GM21423 (cell line): ENCODE measurements around the gene TPSD1.
"Not testable (repeated sequence)": the region's sequence is repeated elsewhere in the genome, so short reads cannot be mapped to it uniquely, and the experiment has no call there.

Experiments
- ATAC-seq: cut with Tn5 transposase; IDR thresholded peaks from one replicate; pipeline ENCODE4 v1.9.1; 2021; ENCODE audit warnings: mild to moderate bottlenecking, moderate library complexity; ENCODE audit not compliant: unreplicated experiment

The TPSD1 gene

DNA sequence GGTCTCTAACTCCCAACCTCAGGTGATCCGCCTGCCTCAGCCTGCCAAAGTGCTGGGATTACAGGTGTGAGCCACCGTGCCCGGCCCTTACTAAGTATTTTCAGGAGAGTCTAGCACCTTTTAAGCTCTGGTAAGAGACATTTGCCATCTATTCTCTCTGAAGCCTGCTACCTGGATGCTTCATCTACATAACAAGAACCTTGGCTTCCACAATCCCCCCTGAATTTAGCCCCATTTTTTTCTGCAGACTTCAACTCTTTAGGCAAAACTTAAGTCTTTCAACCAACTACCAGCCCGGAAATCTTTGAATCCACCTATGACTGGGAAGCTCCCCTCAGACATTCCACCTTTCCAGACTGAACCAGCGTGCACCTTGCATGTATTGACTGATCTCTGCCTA is 39.6 kb downstream of the TPSD1 start:
- no peak for ATAC-seq

DNA sequence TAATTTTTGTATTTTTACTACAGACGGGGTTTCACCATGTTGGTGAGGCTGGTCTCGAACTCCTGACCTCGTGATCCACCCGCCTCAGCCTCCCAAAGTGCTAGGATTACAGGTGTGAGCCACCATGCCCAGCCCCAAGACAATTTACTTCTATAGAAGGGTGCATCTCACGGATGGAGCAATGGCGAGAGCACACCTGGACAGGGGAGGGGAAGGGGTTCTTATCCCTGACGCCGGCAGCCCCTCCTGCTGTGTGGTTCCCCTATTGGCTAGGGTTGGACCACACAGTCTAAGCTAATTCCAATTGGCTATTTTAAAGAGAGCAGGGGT is 40.8 kb downstream of the TPSD1 start:
- not testable (repeated sequence) for ATAC-seq

DNA sequence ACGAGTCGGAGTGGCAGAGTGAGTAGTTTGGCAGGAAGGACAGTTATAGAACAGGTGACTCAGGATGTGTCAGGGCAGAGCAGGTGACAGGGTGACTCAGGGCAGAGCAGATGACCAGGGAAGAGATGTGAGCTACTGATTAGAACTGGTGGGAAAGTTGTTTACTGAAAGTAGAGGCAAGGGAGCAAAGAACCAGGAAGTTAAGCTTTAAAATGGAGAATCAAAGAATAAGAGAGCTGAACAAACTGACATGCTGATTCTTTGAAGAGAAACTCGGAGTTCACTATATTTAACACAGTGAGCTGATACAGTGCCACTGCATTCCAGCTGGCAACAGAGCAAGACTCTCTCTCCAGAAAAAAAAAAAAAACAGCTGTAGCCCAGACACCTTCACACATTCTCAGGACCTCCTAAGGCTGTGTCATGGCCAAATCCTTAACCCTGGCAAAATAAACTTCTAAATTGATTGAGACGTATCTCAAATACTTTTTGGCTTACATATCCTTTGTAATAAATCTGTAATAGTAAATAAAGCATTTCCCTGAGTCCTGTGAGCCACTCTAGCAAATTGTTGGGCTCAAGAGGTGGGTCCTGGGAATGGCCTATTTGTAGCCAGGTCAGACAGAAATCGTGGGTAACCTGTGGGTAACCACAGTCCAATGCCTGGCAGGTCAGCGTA is 41.3 kb downstream of the TPSD1 start:
- ATAC-seq, result no peak

DNA sequence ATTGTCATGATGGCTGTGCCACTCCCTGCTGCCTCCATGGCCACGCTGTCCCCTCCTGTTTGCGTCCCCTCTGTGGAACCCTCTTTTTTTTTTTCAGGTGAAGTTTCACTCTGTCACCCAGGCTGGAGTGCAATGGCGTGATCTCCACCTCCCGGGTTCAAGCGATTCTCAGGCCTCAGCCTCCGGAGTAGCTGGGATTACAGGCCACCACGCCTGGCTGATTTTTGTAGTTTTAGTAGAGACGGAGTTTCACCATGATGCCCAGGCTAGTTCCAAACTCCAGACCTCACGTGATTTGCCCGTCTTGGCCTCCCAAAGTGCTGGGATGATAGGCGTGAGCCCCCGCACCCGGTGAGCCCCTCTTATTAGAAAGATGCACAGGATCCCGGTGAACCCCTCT is 42.5 kb downstream of the TPSD1 start:
- ATAC-seq, result no peak

DNA sequence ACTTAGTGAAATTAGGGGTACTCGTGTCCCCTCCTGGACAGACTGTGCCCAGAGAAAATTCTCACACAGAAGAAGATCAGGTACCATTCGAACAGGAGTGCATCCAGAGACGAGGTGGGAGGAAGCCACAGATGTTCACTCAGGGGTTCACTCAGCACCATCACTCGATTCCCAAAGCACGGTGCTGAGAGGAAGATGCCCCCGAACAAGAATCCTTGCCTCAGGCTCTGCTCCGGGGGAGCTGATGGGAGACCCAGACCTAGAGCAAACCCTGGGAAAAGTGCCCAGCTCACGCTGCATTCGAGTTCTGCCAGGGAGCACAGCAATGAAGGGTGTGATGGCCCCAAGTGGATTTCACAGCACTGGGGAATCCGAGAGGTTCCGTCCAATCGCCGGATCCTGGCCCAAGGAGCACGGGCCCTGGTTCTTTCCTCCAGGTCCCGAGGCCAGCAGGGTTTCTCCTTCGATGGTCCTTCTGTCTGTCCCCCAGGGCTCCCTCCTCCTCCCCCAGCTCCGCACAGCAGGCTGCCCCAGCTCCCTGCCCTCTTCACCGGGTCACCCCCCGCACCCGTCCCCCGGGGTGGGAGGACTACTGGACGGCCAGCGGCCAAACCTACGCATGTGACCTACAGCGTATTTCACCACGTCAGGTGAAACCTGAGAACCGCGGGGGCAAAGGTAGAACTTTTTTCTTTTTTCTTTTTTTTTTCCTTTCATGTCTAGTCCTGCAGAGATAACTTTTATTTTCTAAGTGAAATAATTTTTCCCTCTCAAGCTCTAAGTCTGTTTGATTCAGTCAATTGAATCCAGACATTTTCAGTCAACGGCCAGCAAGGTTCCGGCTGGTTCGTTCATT is 43.4 kb downstream of the TPSD1 start:
- ATAC-seq, result no peak

DNA sequence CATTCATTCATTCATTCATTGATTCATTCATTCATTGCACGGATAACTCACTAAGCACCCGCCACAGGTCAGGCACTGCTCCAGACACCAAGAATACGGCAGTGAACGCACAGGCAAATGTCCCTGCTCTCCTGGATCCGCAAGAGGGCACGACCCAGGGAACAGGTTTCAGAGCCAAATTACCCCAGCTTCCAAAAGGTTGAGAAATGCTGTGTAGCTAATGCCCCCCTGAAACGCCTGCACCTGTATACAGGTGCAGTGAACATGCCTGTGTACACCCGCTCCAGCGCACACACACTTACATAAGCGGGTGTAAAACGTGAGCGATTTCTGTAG is 44.0 kb downstream of the TPSD1 start:
- ATAC-seq, result no peak

DNA sequence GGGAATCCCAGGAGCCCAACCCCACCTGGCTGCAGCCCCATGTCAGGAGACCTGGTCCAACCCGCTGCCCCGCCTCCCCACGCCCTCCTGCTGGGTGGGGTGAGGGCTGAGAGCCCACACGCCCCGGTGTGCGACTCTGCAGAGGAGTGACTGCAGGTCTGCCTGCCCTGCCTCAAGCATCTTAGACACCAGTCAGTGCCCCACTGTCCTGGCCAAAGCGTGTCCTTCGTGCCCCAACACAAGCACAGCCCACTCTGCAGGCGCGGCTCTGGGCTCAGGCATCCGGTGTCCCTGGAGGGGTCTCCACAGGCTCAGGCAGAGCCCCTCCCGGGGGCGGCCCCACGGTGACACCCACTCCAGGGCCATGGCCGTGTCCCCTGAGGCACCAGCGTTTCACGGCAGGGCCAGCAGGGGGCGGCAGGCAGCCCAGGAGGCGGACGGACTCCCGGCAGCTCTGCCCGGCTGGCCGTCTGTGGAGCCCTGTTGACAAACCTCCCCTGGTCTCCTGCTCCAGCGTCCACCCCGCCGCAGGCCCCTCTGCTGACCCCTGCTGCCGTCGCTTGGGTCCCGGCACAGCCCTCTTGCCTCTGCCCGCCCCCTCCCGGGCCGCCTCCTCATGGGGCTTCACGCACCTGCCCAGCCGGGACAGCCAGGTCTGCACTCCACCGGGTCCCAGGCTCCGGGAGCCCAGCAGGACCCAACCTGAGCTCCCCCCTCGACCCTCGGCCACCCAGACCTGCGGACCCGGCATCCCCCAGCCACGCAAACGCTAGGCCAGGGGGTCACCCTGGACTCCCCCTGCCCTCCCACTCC is 45.0 kb downstream of the TPSD1 start:
- no peak for ATAC-seq

DNA sequence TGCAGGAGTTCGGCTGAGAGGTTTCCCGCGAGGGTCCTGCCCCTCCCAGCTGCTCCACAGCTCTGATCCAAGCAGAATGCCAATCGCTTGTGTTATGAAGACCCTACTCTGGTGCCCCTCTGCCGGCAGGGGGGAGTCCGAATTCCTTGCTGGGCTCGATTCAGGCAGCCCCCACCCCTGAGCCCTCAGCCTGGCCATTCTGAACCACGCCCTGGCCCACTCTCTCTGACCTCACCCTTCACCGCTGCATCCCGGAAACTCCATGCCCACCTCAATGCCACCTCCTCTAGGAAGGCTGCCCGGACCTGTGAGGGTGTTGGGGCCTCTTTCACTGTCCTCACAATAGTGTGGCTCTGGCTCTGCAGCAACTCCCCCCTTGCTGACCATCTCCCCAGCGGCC is 45.7 kb downstream of the TPSD1 start:
- ATAC-seq, result no peak

DNA sequence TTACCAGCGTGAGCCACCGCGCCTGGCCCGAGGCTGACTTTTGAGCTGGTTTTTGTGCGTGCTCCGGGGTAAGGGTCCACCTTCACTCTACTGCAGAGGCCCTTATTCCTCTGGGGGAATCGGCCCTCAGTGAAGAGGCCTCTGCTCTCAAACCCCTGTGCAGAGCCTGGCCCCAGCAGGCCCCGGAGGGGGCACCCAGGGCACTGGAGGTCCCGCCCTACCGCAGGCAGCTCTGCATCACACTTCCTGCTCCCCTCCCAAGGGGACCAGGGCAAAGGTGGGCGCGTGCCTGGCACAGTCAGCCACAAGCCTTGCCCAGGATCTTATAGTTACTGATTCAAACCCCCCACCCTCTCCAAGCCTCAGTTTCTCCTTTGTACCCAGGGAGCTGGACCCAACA is 50.0 kb downstream of the TPSD1 start:
- ATAC-seq, result no peak

DNA sequence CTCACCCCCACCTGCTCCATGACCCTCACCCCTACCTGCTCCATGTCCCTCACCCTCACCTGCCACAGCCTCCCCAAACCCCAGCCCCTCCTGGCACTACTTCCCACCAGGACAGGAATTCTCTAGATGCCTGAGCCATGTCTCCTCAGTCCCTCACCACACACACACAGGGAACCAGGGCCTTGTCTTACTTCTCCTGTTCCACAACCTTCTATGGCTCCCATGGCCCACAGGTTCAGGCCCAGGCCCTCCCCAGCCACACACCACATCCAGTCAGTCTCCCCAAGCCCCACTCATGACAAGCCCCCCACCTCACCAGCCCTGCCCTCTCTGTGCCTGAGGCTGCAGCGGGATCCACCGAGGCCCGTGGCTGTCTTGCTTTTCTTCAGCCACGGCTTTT is 50.5 kb downstream of the TPSD1 start:
- no peak for ATAC-seq

DNA sequence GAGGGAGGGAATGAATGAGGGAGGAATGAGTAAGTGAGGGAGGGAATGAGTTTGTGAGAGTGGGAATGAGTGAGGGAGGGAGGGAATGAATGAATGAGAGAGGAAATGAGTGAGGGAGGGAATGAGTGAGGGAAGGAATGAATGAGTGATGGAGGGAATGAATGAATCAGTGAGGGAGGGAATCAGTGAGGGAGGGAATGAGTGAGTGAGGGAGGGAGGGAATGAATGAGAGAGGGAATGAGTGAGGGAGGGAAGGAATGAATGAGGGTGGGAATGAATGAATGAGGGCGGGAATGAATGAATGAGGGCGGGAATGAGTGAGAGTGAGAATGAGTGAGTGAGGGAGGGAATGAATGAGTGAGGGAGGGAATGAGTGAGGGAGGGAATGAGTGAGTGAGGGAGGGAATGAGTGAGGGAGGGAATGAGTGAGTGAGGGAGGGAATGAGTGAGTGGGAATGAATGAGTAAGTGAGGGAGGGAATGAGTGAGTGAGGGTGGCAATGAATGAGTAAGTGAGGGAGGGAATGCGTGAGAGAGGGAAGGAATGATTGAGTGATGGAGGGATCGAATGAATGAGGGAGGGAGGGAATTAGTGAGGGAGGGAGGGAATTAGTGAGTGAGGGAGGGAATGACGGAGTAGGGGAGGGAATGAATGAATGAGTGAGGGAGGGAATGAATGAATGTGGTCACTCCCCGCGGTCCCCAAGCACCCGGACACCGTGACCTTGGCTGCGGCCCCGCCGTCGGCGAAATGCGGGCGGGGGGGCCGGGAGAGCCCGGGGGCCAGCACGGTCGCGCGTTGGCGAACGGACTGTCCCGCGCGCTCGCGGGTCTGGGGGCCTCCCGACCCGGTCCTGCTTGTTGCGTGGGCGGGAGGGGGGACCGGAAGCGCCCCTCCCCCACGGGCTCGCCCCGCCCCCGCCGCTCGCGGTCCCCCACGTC is 52.4 kb downstream of the TPSD1 start:
- ATAC-seq, result no peak
